Measurements from ENCODE around the gene IREB2.
A peak's percentile ranks its signal among the peaks of the same experiment; 100 is the strongest.

Gene IREB2

DNA sequence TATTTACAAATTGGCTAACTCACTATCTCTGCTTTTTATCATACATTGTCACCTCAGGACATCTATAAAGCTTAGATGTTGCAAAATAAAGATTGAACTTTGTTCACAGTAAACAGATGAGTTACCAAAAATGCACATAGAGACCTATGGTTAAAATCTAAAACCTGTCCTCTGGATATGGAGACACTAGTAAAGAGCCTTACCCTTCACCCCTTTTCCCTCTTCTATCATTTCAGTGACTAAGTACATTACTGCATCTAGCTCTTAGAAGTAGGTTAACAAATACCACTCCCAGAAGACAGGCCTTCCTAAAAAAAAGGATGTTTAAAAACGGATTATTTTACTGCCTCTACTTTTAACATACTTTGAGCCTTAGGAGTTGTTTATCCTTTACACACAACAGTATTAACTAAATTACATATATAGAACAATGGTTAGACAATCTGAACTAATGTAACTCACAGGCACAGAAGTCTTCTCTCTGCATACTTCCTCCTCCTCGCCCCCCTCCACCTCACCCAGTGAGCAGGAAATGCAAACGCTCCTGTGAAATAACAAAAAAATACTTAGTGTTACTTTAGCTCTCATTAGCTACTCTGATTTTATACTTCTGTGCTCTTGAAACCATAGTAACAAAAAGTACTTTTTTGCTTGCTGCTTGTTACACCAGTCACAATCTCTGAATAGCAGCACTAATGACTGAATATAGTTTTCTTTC lies 23.3 kb downstream of the IREB2 start:
- Histone ChIP-seq H3K27me3 (ENCODE audit: insufficient read depth, low read length, poor library complexity) (no peaks in the 10 kb centered on the region), H3K79me2 (ENCODE audit: control insufficient read depth, insufficient read depth, low read length) (peaks cover 26% of the 10 kb centered on the region), H2AK5ac (ENCODE audit: low read length) (no peak overlapping the region), H3K23ac (ENCODE audit: low read length) (no peak overlapping the region), H3K4ac (ENCODE audit: low read depth, low read length) (no peak overlapping the region), H3K27ac (ENCODE audit: low read depth, low read length) (no peak overlapping the region), H2BK120ac (ENCODE audit: low read depth, low read length) (no peak overlapping the region), H3K9ac (ENCODE audit: low read length) (no peak overlapping the region), H3K4me1 (ENCODE audit: control insufficient read depth, low read depth, low read length) (no peaks in the 10 kb centered on the region), H3K18ac (ENCODE audit: low read length) (no peak overlapping the region), H4K5ac (ENCODE audit: low read length) (no peak overlapping the region), H3K56ac (ENCODE audit: low read length) (no peak overlapping the region), H3K36me3 (ENCODE audit: control insufficient read depth, insufficient read depth, low read length) (peaks cover 2% of the 10 kb centered on the region), H3K4me3 (ENCODE audit: low read length) (no peak overlapping the region), H2BK15ac (replicated peaks; ENCODE audit: low read depth) (no peak overlapping the region), H3K79me1 (ENCODE audit: low read length) (peaks cover 8% of the 10 kb centered on the region), H4K8ac (ENCODE audit: low read depth, low read length) (no peak overlapping the region), H3K4me2 (ENCODE audit: low read length) (no peak overlapping the region), H2BK5ac (ENCODE audit: low read length) (no peak overlapping the region)
- DNase-seq = peak; percentile 60
- WGBS (ENCODE audit: extremely low coverage, insufficient coverage, low lambda C conversion rate) = no CpG with 5 or more reads among the region's 3 CpGs

DNA sequence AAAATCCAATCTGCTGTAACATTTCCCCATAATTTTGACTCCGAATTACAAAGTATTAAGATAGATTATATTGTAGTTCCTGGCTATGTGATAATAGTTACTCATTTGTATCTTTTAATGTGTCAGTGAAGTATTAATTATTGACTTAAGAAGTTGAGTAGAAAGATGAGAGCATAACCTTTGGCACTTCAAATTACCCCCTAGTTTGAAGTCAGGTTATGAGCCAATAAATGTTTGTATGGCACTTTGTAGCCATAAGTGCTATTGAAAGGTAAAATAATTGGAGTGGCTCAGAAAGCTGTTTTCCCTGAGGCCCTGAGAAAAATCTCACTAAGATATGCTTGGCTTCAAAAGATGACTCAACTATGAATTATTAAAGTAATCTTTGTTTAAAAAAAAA lies 31.0 kb downstream of the IREB2 start:
- H3K4me1 ChIP-seq (ENCODE audit: control insufficient read depth, low read depth, low read length) = no peaks in the 10 kb centered on the region
- no CpG with 5 or more reads among the region's 1 CpG for whole genome bisulfite sequencing (ENCODE audit: extremely low coverage, insufficient coverage, low lambda C conversion rate)
- H3K4ac ChIP-seq (ENCODE audit: low read depth, low read length) = no peak overlapping the region
- H2BK120ac ChIP-seq (ENCODE audit: low read depth, low read length) = no peak overlapping the region
- H2BK5ac ChIP-seq (ENCODE audit: low read length) = no peak overlapping the region
- H3K4me2 ChIP-seq (ENCODE audit: low read length) = no peak overlapping the region
- no peak overlapping the region for H3K23ac ChIP-seq (ENCODE audit: low read length)
- H4K5ac ChIP-seq (ENCODE audit: low read length) = no peak overlapping the region
- no peak overlapping the region for H3K27ac ChIP-seq (ENCODE audit: low read depth, low read length)
- DNase-seq = no peak
- H3K79me2 ChIP-seq (ENCODE audit: control insufficient read depth, insufficient read depth, low read length) = no peaks in the 10 kb centered on the region
- H3K9ac ChIP-seq (ENCODE audit: low read length) = no peak overlapping the region
- H2BK15ac ChIP-seq (replicated peaks; ENCODE audit: low read depth) = no peak overlapping the region
- no peak overlapping the region for H3K18ac ChIP-seq (ENCODE audit: low read length)
- H4K8ac ChIP-seq (ENCODE audit: low read depth, low read length) = no peak overlapping the region
- no peaks in the 10 kb centered on the region for H3K27me3 ChIP-seq (ENCODE audit: insufficient read depth, low read length, poor library complexity)
- peaks cover 4% of the 10 kb centered on the region for H3K36me3 ChIP-seq (ENCODE audit: control insufficient read depth, insufficient read depth, low read length)
- peaks cover 2% of the 10 kb centered on the region for H3K79me1 ChIP-seq (ENCODE audit: low read length)
- H3K56ac ChIP-seq (ENCODE audit: low read length) = no peak overlapping the region
- no peak overlapping the region for H2AK5ac ChIP-seq (ENCODE audit: low read length)
- no peak overlapping the region for H3K4me3 ChIP-seq (ENCODE audit: low read length)

DNA sequence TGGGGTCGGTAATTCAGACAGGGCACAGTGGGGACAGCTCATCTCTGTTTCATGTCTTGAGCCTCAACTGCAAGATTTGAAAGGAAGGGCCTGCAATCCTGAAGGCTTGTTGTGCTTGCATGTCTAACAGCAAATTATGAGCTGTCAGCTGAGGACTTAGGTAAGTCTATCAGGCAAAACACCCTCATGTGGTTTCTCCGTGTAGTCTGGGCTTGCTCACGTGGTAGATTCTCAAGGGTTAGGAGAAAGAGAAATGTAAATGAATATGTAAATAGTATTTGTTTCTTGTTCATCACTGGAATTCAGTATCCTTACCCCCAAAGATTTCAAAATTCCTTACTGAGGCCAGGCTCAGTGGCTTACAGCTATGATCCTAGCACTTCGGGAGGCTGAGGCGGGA lies 39.3 kb downstream of the IREB2 start:
- no peaks in the 10 kb centered on the region for H3K27me3 ChIP-seq (ENCODE audit: insufficient read depth, low read length, poor library complexity)
- H3K18ac ChIP-seq (ENCODE audit: low read length) = no peak overlapping the region
- no peaks in the 10 kb centered on the region for H3K79me2 ChIP-seq (ENCODE audit: control insufficient read depth, insufficient read depth, low read length)
- no peak overlapping the region for H3K9ac ChIP-seq (ENCODE audit: low read length)
- H3K4me2 ChIP-seq (ENCODE audit: low read length) = no peak overlapping the region
- no peak overlapping the region for H2AK5ac ChIP-seq (ENCODE audit: low read length)
- H3K4ac ChIP-seq (ENCODE audit: low read depth, low read length) = no peak overlapping the region
- H2BK5ac ChIP-seq (ENCODE audit: low read length) = no peak overlapping the region
- no peak overlapping the region for H3K23ac ChIP-seq (ENCODE audit: low read length)
- no peak overlapping the region for H4K5ac ChIP-seq (ENCODE audit: low read length)
- no peaks in the 10 kb centered on the region for H3K79me1 ChIP-seq (ENCODE audit: low read length)
- no CpG with 5 or more reads among the region's 5 CpGs for WGBS (ENCODE audit: extremely low coverage, insufficient coverage, low lambda C conversion rate)
- DNase-seq = no peak
- H3K27ac ChIP-seq (ENCODE audit: low read depth, low read length) = no peak overlapping the region
- no peak overlapping the region for H2BK15ac ChIP-seq (replicated peaks; ENCODE audit: low read depth)
- H4K8ac ChIP-seq (ENCODE audit: low read depth, low read length) = no peak overlapping the region
- no peak overlapping the region for H3K56ac ChIP-seq (ENCODE audit: low read length)
- H3K4me1 ChIP-seq (ENCODE audit: control insufficient read depth, low read depth, low read length) = no peaks in the 10 kb centered on the region
- no peak overlapping the region for H2BK120ac ChIP-seq (ENCODE audit: low read depth, low read length)
- no peak overlapping the region for H3K4me3 ChIP-seq (ENCODE audit: low read length)
- peaks cover 2% of the 10 kb centered on the region for H3K36me3 ChIP-seq (ENCODE audit: control insufficient read depth, insufficient read depth, low read length)

DNA sequence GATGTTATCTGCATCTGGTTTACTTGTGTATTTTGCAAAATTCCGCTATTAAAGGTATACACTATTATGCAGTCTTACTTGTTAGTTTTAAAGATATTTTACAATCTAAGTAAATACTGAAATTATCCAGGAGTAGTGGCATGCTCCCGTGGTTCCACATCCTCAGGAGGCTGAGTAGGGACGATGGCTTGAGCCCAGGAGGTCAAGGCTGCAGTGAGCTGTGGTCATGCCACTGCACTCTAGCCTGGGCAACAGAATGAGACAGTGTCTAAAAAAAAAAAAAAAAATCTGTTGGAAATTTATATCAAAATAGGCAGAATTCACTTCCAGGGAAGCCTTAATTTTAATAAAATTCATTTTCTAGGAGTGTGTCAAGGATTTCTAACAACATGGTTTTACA lies 41.6 kb downstream of the IREB2 start:
- Histone ChIP-seq H3K18ac (ENCODE audit: low read length) (no peak overlapping the region), H3K27me3 (ENCODE audit: insufficient read depth, low read length, poor library complexity) (no peaks in the 10 kb centered on the region), H3K79me2 (ENCODE audit: control insufficient read depth, insufficient read depth, low read length) (no peaks in the 10 kb centered on the region), H2BK120ac (ENCODE audit: low read depth, low read length) (no peak overlapping the region), H3K56ac (ENCODE audit: low read length) (no peak overlapping the region), H2BK15ac (replicated peaks; ENCODE audit: low read depth) (no peak overlapping the region), H4K8ac (ENCODE audit: low read depth, low read length) (no peak overlapping the region), H3K4me1 (ENCODE audit: control insufficient read depth, low read depth, low read length) (no peaks in the 10 kb centered on the region), H3K79me1 (ENCODE audit: low read length) (no peaks in the 10 kb centered on the region), H3K4ac (ENCODE audit: low read depth, low read length) (no peak overlapping the region), H4K5ac (ENCODE audit: low read length) (no peak overlapping the region), H2BK5ac (ENCODE audit: low read length) (no peak overlapping the region), H3K9ac (ENCODE audit: low read length) (no peak overlapping the region), H3K4me2 (ENCODE audit: low read length) (no peak overlapping the region), H3K23ac (ENCODE audit: low read length) (no peak overlapping the region), H3K36me3 (ENCODE audit: control insufficient read depth, insufficient read depth, low read length) (peaks cover 2% of the 10 kb centered on the region), H3K27ac (ENCODE audit: low read depth, low read length) (no peak overlapping the region), H2AK5ac (ENCODE audit: low read length) (no peak overlapping the region), H3K4me3 (ENCODE audit: low read length) (no peak overlapping the region)
- no peak for DNase-seq
- WGBS (ENCODE audit: extremely low coverage, insufficient coverage, low lambda C conversion rate) = no CpG with 5 or more reads among the region's 3 CpGs

DNA sequence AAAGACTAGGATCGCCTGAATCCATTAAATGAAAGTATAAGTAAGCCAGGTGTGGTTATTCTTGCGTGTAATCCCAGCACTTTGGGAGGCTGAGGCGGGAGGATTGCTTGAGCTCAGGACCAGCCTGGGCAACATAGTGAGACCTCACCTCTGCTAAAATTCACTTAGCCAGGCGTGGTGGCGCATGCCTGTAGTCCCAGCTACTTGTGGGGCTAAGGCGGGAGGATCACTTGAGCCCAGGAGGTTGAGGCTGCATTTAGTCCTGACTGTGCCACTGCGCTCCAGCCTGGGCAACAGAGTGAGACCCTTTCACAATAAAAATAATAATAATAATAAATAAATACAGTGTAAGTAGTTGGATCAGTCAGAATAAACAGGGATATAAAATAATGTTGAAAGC lies 43.9 kb downstream of the IREB2 start:
- Histone ChIP-seq H3K56ac (ENCODE audit: low read length) (no peak overlapping the region), H3K27me3 (ENCODE audit: insufficient read depth, low read length, poor library complexity) (no peaks in the 10 kb centered on the region), H2AK5ac (ENCODE audit: low read length) (no peak overlapping the region), H2BK15ac (replicated peaks; ENCODE audit: low read depth) (no peak overlapping the region), H3K4me3 (ENCODE audit: low read length) (no peak overlapping the region), H4K5ac (ENCODE audit: low read length) (no peak overlapping the region), H4K8ac (ENCODE audit: low read depth, low read length) (no peak overlapping the region), H3K4me2 (ENCODE audit: low read length) (no peak overlapping the region), H3K4me1 (ENCODE audit: control insufficient read depth, low read depth, low read length) (no peaks in the 10 kb centered on the region), H3K79me2 (ENCODE audit: control insufficient read depth, insufficient read depth, low read length) (no peaks in the 10 kb centered on the region), H3K4ac (ENCODE audit: low read depth, low read length) (no peak overlapping the region), H3K18ac (ENCODE audit: low read length) (no peak overlapping the region), H3K36me3 (ENCODE audit: control insufficient read depth, insufficient read depth, low read length) (peaks cover 3% of the 10 kb centered on the region), H3K27ac (ENCODE audit: low read depth, low read length) (no peak overlapping the region), H3K79me1 (ENCODE audit: low read length) (no peaks in the 10 kb centered on the region), H3K23ac (ENCODE audit: low read length) (no peak overlapping the region), H2BK120ac (ENCODE audit: low read depth, low read length) (no peak overlapping the region), H2BK5ac (ENCODE audit: low read length) (no peak overlapping the region), H3K9ac (ENCODE audit: low read length) (no peak overlapping the region)
- WGBS (ENCODE audit: extremely low coverage, insufficient coverage, low lambda C conversion rate) = no CpG with 5 or more reads among the region's 7 CpGs
- no peak for DNase-seq

DNA sequence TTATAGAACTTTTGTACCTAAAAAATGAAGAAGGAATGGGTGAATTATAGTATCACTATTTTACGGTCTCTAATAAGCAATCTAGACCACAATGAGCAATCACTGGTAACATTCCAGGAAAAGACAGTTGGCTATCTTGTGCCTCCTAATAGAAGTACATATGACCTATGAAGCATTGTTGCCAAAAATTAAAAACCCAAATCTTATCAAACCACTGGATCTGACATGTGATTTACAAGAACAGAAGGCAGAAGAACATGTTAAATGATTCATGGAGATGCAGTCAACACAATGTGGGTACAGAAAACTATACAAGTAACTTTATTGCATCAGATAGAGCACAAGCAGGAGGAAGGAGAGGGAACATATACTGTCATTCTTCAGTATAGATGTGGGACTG lies 54.9 kb downstream of the IREB2 start:
- Histone ChIP-seq H3K4me1 (ENCODE audit: control insufficient read depth, low read depth, low read length) (no peaks in the 10 kb centered on the region), H3K27ac (ENCODE audit: low read depth, low read length) (no peak overlapping the region), H2BK120ac (ENCODE audit: low read depth, low read length) (no peak overlapping the region), H3K4me2 (ENCODE audit: low read length) (no peak overlapping the region), H4K5ac (ENCODE audit: low read length) (no peak overlapping the region), H3K4ac (ENCODE audit: low read depth, low read length) (no peak overlapping the region), H3K36me3 (ENCODE audit: control insufficient read depth, insufficient read depth, low read length) (peaks cover 1% of the 10 kb centered on the region), H4K8ac (ENCODE audit: low read depth, low read length) (no peak overlapping the region), H3K79me1 (ENCODE audit: low read length) (no peaks in the 10 kb centered on the region), H3K9ac (ENCODE audit: low read length) (no peak overlapping the region), H3K23ac (ENCODE audit: low read length) (no peak overlapping the region), H3K18ac (ENCODE audit: low read length) (no peak overlapping the region), H2AK5ac (ENCODE audit: low read length) (no peak overlapping the region), H2BK15ac (replicated peaks; ENCODE audit: low read depth) (no peak overlapping the region), H3K56ac (ENCODE audit: low read length) (no peak overlapping the region), H2BK5ac (ENCODE audit: low read length) (no peak overlapping the region), H3K27me3 (ENCODE audit: insufficient read depth, low read length, poor library complexity) (no peaks in the 10 kb centered on the region), H3K79me2 (ENCODE audit: control insufficient read depth, insufficient read depth, low read length) (no peaks in the 10 kb centered on the region), H3K4me3 (ENCODE audit: low read length) (no peak overlapping the region)
- no peak for DNase-seq
- WGBS (ENCODE audit: extremely low coverage, insufficient coverage, low lambda C conversion rate) = no CpG with 5 or more reads among the region's 1 CpG

Data from mesendoderm (in vitro differentiated cells).